Measurements from ENCODE around the gene CADPS2. TPM values are rescaled to one million over a fixed set of nuclear protein-coding genes. Genes with fewer than 3 reads are reported as not detected.

CADPS2 gene
- total and polyA plus RNA-seq, 4 donors = 5.6 to 41.1 (median 11.0) TPM

DNA sequence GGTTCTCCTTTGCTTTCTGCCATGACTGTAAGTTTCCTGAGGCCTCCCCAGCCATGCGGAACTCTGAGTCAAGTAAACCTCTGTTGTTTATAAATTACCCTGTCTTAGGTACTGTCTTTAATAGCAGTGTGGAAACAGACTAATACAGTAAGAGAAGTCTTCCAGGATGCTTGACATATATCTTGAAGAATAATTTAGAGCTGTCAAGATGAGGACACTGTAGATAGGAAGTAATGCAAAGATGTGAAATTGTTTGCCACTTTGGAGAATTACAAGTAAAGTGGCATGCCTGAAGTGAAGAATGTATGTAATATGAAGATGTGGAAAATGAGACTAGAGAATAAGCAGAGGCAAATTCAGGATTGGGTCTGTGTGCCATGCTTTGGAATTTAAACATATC lies 2.9 kb upstream of the CADPS2 start (continued):
- TF ChIP-seq, protein P1, sequence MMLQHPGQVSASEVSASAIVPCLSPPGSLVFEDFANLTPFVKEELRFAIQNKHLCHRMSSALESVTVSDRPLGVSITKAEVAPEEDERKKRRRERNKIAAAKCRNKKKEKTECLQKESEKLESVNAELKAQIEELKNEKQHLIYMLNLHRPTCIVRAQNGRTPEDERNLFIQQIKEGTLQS (IDR thresholded peaks at IDR 0.05) = no peak

DNA sequence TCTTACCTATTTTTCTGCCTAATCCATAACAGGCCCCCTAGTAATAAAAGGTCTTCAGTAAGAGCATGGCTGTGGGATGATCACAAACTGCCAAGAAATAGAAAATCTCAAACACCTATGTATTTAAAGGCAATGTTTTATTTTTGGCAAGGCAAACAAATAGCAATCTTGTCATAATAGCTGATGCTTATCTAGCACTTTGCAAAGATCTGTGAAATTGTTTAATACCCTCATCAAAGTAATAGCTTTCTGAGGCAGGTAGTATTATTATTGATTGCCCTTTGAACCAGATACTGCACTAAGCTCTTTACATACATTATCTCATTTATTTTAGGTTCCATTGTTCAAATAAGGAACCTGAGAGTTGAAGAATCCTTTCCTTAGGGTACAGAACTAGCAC lies 1.6 kb upstream of the CADPS2 start:
- H3K9me3 ChIP-seq (ENCODE audit: control insufficient read depth in 4 of 4, low read length in 3 of 4) = no peaks in the 10 kb centered on the region
- H3K27ac ChIP-seq (ENCODE audit: low read depth in 1 of 2, low read length in 2 of 2) = no peak overlapping the region
- H3K36me3 ChIP-seq (ENCODE audit: control insufficient read depth in 4 of 4, insufficient read depth in 3 of 4, low read depth in 1 of 4, low read length in 3 of 4) = no peaks in the 10 kb centered on the region
- no peak overlapping the region for H3K4me3 ChIP-seq (ENCODE audit: low read depth in 1 of 3, low read length in 3 of 3)
- H3K4me1 ChIP-seq (ENCODE audit: control insufficient read depth in 4 of 4, insufficient read depth in 4 of 4, low read length in 3 of 4) = peaks cover 0 to 34% (median 19%) of the 10 kb centered on the region in 4 donors
- no peak for DNase-seq (ENCODE audit: low spot score)
- TF ChIP-seq GABPA (IDR thresholded peaks at IDR 0.05 in 1 of 2, conservative IDR thresholded peaks at IDR 0.05 in 1 of 2) (no peak), EGR1 (IDR thresholded peaks at IDR 0.05; ENCODE audit: low read depth in 2 of 2) (no peak), YY1 (IDR thresholded peaks at IDR 0.05) (no peak), TAF1 (conservative IDR thresholded peaks at IDR 0.05) (no peak), JUND (IDR thresholded peaks at IDR 0.05) (no peak), HNF4G (IDR thresholded peaks at IDR 0.05) (no peak), FOXA1 (IDR thresholded peaks at IDR 0.05) (no peak), NR2F2 (IDR thresholded peaks at IDR 0.05) (no peak), SP1 (IDR thresholded peaks at IDR 0.05) (no peak), RXRA (IDR thresholded peaks at IDR 0.05) (no peak), FOXA2 (IDR thresholded peaks at IDR 0.05) (no peak), HNF4A (conservative IDR thresholded peaks at IDR 0.05) (no peak), RAD21 (IDR thresholded peaks at IDR 0.05) (no peak)
- TF ChIP-seq, protein P2, sequence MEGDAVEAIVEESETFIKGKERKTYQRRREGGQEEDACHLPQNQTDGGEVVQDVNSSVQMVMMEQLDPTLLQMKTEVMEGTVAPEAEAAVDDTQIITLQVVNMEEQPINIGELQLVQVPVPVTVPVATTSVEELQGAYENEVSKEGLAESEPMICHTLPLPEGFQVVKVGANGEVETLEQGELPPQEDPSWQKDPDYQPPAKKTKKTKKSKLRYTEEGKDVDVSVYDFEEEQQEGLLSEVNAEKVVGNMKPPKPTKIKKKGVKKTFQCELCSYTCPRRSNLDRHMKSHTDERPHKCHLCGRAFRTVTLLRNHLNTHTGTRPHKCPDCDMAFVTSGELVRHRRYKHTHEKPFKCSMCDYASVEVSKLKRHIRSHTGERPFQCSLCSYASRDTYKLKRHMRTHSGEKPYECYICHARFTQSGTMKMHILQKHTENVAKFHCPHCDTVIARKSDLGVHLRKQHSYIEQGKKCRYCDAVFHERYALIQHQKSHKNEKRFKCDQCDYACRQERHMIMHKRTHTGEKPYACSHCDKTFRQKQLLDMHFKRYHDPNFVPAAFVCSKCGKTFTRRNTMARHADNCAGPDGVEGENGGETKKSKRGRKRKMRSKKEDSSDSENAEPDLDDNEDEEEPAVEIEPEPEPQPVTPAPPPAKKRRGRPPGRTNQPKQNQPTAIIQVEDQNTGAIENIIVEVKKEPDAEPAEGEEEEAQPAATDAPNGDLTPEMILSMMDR (IDR thresholded peaks at IDR 0.05; ENCODE audit: low read depth, low read length, missing input control) = no peak
- TF ChIP-seq, protein P3, sequence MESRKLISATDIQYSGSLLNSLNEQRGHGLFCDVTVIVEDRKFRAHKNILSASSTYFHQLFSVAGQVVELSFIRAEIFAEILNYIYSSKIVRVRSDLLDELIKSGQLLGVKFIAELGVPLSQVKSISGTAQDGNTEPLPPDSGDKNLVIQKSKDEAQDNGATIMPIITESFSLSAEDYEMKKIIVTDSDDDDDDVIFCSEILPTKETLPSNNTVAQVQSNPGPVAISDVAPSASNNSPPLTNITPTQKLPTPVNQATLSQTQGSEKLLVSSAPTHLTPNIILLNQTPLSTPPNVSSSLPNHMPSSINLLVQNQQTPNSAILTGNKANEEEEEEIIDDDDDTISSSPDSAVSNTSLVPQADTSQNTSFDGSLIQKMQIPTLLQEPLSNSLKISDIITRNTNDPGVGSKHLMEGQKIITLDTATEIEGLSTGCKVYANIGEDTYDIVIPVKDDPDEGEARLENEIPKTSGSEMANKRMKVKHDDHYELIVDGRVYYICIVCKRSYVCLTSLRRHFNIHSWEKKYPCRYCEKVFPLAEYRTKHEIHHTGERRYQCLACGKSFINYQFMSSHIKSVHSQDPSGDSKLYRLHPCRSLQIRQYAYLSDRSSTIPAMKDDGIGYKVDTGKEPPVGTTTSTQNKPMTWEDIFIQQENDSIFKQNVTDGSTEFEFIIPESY (IDR thresholded peaks at IDR 0.05) = no peak
- TF ChIP-seq, protein P4, sequence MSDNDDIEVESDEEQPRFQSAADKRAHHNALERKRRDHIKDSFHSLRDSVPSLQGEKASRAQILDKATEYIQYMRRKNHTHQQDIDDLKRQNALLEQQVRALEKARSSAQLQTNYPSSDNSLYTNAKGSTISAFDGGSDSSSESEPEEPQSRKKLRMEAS (IDR thresholded peaks at IDR 0.05) = no peak
- TF ChIP-seq, protein P1 (IDR thresholded peaks at IDR 0.05) = no peak
- TF ChIP-seq, protein P5, sequence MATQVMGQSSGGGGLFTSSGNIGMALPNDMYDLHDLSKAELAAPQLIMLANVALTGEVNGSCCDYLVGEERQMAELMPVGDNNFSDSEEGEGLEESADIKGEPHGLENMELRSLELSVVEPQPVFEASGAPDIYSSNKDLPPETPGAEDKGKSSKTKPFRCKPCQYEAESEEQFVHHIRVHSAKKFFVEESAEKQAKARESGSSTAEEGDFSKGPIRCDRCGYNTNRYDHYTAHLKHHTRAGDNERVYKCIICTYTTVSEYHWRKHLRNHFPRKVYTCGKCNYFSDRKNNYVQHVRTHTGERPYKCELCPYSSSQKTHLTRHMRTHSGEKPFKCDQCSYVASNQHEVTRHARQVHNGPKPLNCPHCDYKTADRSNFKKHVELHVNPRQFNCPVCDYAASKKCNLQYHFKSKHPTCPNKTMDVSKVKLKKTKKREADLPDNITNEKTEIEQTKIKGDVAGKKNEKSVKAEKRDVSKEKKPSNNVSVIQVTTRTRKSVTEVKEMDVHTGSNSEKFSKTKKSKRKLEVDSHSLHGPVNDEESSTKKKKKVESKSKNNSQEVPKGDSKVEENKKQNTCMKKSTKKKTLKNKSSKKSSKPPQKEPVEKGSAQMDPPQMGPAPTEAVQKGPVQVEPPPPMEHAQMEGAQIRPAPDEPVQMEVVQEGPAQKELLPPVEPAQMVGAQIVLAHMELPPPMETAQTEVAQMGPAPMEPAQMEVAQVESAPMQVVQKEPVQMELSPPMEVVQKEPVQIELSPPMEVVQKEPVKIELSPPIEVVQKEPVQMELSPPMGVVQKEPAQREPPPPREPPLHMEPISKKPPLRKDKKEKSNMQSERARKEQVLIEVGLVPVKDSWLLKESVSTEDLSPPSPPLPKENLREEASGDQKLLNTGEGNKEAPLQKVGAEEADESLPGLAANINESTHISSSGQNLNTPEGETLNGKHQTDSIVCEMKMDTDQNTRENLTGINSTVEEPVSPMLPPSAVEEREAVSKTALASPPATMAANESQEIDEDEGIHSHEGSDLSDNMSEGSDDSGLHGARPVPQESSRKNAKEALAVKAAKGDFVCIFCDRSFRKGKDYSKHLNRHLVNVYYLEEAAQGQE (IDR thresholded peaks at IDR 0.05) = no peak
- H3K9ac ChIP-seq (ENCODE audit: low read depth in 1 of 2, low read length in 2 of 2) = no peak overlapping the region
- no peaks in the 10 kb centered on the region for H3K27me3 ChIP-seq (ENCODE audit: control insufficient read depth in 4 of 4, insufficient read depth in 4 of 4, low read length in 3 of 4)

Data from liver (tissue), 9 donors.